ENCODE results near the gene DNLZ. TPM values are rescaled to one million over a fixed set of nuclear protein-coding genes. Genes with fewer than 3 reads are reported as not detected.

Gene DNLZ
- total and polyA plus RNA-seq, 2 of the 4 experiments (the other 2 are of a cell fraction) = 2.0 to 11.4 TPM

GRCh38 chr9:136346157-136346481 is 17.4 kb downstream of the DNLZ start:
- Histone ChIP-seq H3K4ac (ENCODE audit: low read depth, low read length) (no peak overlapping the region), H3K9me3 (ENCODE audit: control insufficient read depth, insufficient read depth, low read length) (no peaks in the 10 kb centered on the region), H4K20me1 (ENCODE audit: insufficient read depth, low read length) (peaks cover 55% of the 10 kb centered on the region), H4K5ac (ENCODE audit: low read depth, low read length) (no peak overlapping the region), H2BK15ac (ENCODE audit: low read depth, low read length) (no peak overlapping the region), H3K79me1 (ENCODE audit: low read depth in 1 of 2, low read length in 2 of 2) (peaks cover 16 to 53% of the 10 kb centered on the region in 2 experiments), H3K36me3 (ENCODE audit: control insufficient read depth, insufficient read depth, low read length) (peaks cover 70% of the 10 kb centered on the region), H3K23ac (ENCODE audit: low read depth, low read length) (no peak overlapping the region), H2AK5ac (ENCODE audit: low read depth, low read length) (no peak overlapping the region), H3K14ac (replicated peaks; ENCODE audit: low read depth, low read length) (no peak overlapping the region), H3K4me2 (ENCODE audit: low read depth, low read length) (no peak overlapping the region), H2AK9ac (replicated peaks; ENCODE audit: low read depth, low read length, poor library complexity) (peak overlapping the region; percentile 65), H3K9ac (ENCODE audit: low read depth, low read length) (no peak overlapping the region), H4K91ac (ENCODE audit: insufficient read depth, low read depth, low read length) (no peak overlapping the region), H3K4me3 (ENCODE audit: insufficient read depth, low read depth, low read length) (no peak overlapping the region), H3K27me3 (ENCODE audit: control insufficient read depth, insufficient read depth, low read length) (no peaks in the 10 kb centered on the region), H3K9me1 (ENCODE audit: insufficient read depth, low read length) (peaks cover 4% of the 10 kb centered on the region; the same call in 1 of the 2 replicates), H2BK5ac (ENCODE audit: low read depth, low read length, poor library complexity, severe bottlenecking) (no peak overlapping the region), H3K4me1 (ENCODE audit: control insufficient read depth, insufficient read depth, low read length) (peaks cover 8% of the 10 kb centered on the region; the same call in 1 of the 2 replicates), H2BK20ac (ENCODE audit: low read depth, low read length) (no peak overlapping the region), H3K18ac (ENCODE audit: low read depth, low read length) (no peak overlapping the region), H3K27ac (ENCODE audit: insufficient read depth, low read length) (no peak overlapping the region), H3K56ac (ENCODE audit: extremely low read depth, insufficient read depth, low read length) (no peak overlapping the region), H4K8ac (ENCODE audit: low read depth in 2 of 2, low read length in 2 of 2) (no peak overlapping the region; a peak in 1 of 4 replicates), H2AFZ (replicated peaks; ENCODE audit: low read length, poor library complexity) (no peak overlapping the region), H2BK120ac (ENCODE audit: low read depth, low read length) (no peak overlapping the region)
- ChIA-PET POLR2A (ENCODE audit: unreplicated experiment) (no interaction called here), CTCF (no interaction called here)
- TF ChIP-seq RAD21 (IDR thresholded peaks at IDR 0.05; ENCODE audit: low read length) = no peak
- no peak for TF ChIP-seq CEBPB (IDR thresholded peaks at IDR 0.05; ENCODE audit: low read depth, low read length)
- TF ChIP-seq BHLHE40 (IDR thresholded peaks at IDR 0.05; ENCODE audit: low read depth, low read length) = no peak
- no peak for TF ChIP-seq FOS (IDR thresholded peaks at IDR 0.05; ENCODE audit: low read depth, low read length)
- TF ChIP-seq RCOR1 (IDR thresholded peaks at IDR 0.05; ENCODE audit: insufficient replicate concordance, low read length) = no peak
- no peak for TF ChIP-seq POLR2A (IDR thresholded peaks at IDR 0.05; ENCODE audit: low read depth, low read length)
- TF ChIP-seq, protein P1, sequence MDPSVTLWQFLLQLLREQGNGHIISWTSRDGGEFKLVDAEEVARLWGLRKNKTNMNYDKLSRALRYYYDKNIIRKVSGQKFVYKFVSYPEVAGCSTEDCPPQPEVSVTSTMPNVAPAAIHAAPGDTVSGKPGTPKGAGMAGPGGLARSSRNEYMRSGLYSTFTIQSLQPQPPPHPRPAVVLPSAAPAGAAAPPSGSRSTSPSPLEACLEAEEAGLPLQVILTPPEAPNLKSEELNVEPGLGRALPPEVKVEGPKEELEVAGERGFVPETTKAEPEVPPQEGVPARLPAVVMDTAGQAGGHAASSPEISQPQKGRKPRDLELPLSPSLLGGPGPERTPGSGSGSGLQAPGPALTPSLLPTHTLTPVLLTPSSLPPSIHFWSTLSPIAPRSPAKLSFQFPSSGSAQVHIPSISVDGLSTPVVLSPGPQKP (IDR thresholded peaks at IDR 0.05; ENCODE audit: borderline replicate concordance, low read depth, low read length) = no peak
- no peak for TF ChIP-seq MXI1 (IDR thresholded peaks at IDR 0.05; ENCODE audit: borderline replicate concordance, low read depth, low read length)
- TF ChIP-seq CHD1 (IDR thresholded peaks at IDR 0.05; ENCODE audit: low read depth, low read length) = no peak
- no TSS peak for BruUV-seq (replicated peaks)
- 78% methylated on average over 8 of the region's 10 CpGs; no CpG with 5 or more reads in 1 of the 2 experiments for WGBS, 2 experiments (ENCODE audit: extremely low coverage in 2 of 2, insufficient read length in 1 of 2)
- dilution Hi-C loops (cut with HindIII; ENCODE audit: low sequenced_read_pairs, unreplicated experiment) (no loop called here), intact Hi-C loops (cut with micrococcal nuclease) (no loop called here), in situ Hi-C loops (cut with MboI; ENCODE audit: low sequenced_read_pairs) (no loop called here)
- DNase-seq = no peak
- ATAC-seq (ENCODE audit: low read depth) = no peak
